H1 (cell line): Measurements from ENCODE around the gene RUFY2. TPM values are rescaled to one million over a fixed set of nuclear protein-coding genes. Genes with fewer than 3 reads are reported as not detected.

Experiments used
- CTCF ChIA-PET: fragments of 300-600 bp; sonication (Branson Sonifier 250); formaldehyde crosslinking; loops from one replicate; lab custom pipeline; 2021; ENCODE audit not compliant: partially characterized antibody; lab: Charles Lee
- POLR2A ChIA-PET: fragments of 300-600 bp; sonication (Branson Sonifier 250); formaldehyde crosslinking; loops from one replicate; lab custom pipeline; 2021; ENCODE audit warnings: inconsistent platforms; ENCODE audit not compliant: partially characterized antibody; lab: Charles Lee
- DNase-seq, 2 experiments: peaks; one replicate each; pipeline versions ENCODE4 v3.0.0 to v3.0.0-alpha.2; 2010 to 2022; ENCODE audit warnings: low spot score in 2 of 2, low read depth in 1 of 2, mixed read lengths in 1 of 2
- FAIRE-seq: peaks from 2 replicates; lab custom pipeline; 2011; peaks lifted over from hg19 to GRCh38; lab: Jason Lieb, UNC
- H2AFZ ChIP-seq: 2 replicates; pipeline ENCODE4 v1.8.1; 2012; ENCODE audit warnings: low read length, inconsistent platforms
- H2AK5ac ChIP-seq: 2 replicates; pipeline ENCODE4 v1.6.1; 2013; ENCODE audit warnings: low read depth, low read length
- H2BK120ac ChIP-seq: replicated peaks from 2 replicates; pipeline ENCODE3; 2013; ENCODE audit warnings: low read depth, low read length, inconsistent platforms
- H2BK12ac ChIP-seq: 2 replicates; pipeline ENCODE4 v1.6.1; 2013; ENCODE audit warnings: low read depth, low read length
- H2BK15ac ChIP-seq: 2 replicates; pipeline ENCODE4 v1.6.1; 2013; ENCODE audit warnings: low read length
- H2BK20ac ChIP-seq: 2 replicates; pipeline ENCODE4 v1.6.1; 2013; ENCODE audit warnings: low read length
- H2BK5ac ChIP-seq: 2 replicates; pipeline ENCODE4 v1.6.1; 2013; ENCODE audit warnings: low read depth, low read length
- H3K14ac ChIP-seq: 2 replicates; pipeline ENCODE4 v1.6.1; 2013; ENCODE audit warnings: inconsistent platforms; ENCODE audit not compliant: insufficient read length
- H3K18ac ChIP-seq: 2 replicates; pipeline ENCODE4 v1.6.1; 2013; ENCODE audit warnings: low read length; ENCODE audit errors: extremely low read depth
- H3K23ac ChIP-seq: 2 replicates; pipeline ENCODE4 v1.6.1; 2013; ENCODE audit warnings: inconsistent platforms; ENCODE audit not compliant: insufficient read length
- H3K23me2 ChIP-seq: 2 replicates; pipeline ENCODE4 v1.6.1; 2013; ENCODE audit warnings: low read depth, low read length
- H3K27ac ChIP-seq: 2 replicates; pipeline ENCODE4 v1.6.1; 2011; ENCODE audit warnings: low read depth, low read length, inconsistent platforms
- H3K27me3 ChIP-seq, 4 experiments: replicated peaks in 1 of 4; 1 replicate in 1 of 4; 2 replicates in 3 of 4; pipeline versions ENCODE4 v1.6.1 to v1.8.1; 2011 to 2013; ENCODE audit warnings: low read length in 3 of 4, mild to moderate bottlenecking in 3 of 4, inconsistent platforms in 2 of 4, mixed read lengths in 2 of 4, moderate library complexity in 1 of 4; ENCODE audit not compliant: control insufficient read depth in 3 of 4, insufficient read depth in 3 of 4; ENCODE audit errors: extremely low read depth in 1 of 4
- H3K36me3 ChIP-seq, 4 experiments: 2 replicates each; pipeline versions ENCODE4 v1.6.1 to v1.8.1; 2011 to 2013; ENCODE audit warnings: mild to moderate bottlenecking in 4 of 4, low read length in 3 of 4, moderate library complexity in 2 of 4, control low read depth in 1 of 4, inconsistent platforms in 1 of 4; ENCODE audit not compliant: insufficient read depth in 4 of 4, control insufficient read depth in 2 of 4
- H3K4ac ChIP-seq: replicated peaks from 2 replicates; pipeline ENCODE3; 2013; ENCODE audit warnings: low read length, low read depth, mixed read lengths, inconsistent platforms; ENCODE audit not compliant: insufficient read length
- H3K4me1 ChIP-seq, 4 experiments: replicated peaks in 1 of 4; 1 replicate in 1 of 4; 2 replicates in 3 of 4; pipeline versions ENCODE4 v1.6.1 to v1.8.1; 2011 to 2013; ENCODE audit warnings: low read length in 3 of 4, inconsistent platforms in 2 of 4, mixed read lengths in 1 of 4; ENCODE audit not compliant: insufficient read depth in 4 of 4, control insufficient read depth in 3 of 4
- H3K4me2 ChIP-seq, 2 experiments: 2 replicates each; pipeline versions ENCODE4 v1.6.1 to v1.8.1; 2011 to 2013; ENCODE audit warnings: low read depth in 2 of 2, low read length in 2 of 2, control low read depth in 1 of 2, inconsistent platforms in 1 of 2, mild to moderate bottlenecking in 1 of 2; ENCODE audit not compliant: insufficient read depth in 1 of 2
- H3K4me3 ChIP-seq, 4 experiments: fragments of 200-600, 300-600 bp in 1 of 4; sonication (generic), shearing (Covaris generic), sonication (Bioruptor Twin) in 1 of 4; 2 replicates each; pipeline versions ENCODE4 v1.5.1 to v1.8.1; 2011 to 2016; ENCODE audit warnings: low read length in 4 of 4, low read depth in 3 of 4, control low read depth in 2 of 4, inconsistent platforms in 2 of 4, mild to moderate bottlenecking in 2 of 4, mixed read lengths in 1 of 4, moderate library complexity in 1 of 4; ENCODE audit not compliant: insufficient read depth in 2 of 4; ENCODE audit errors: extremely low read depth in 1 of 4
- H3K56ac ChIP-seq: replicated peaks from 2 replicates; pipeline ENCODE3; 2013; ENCODE audit warnings: low read depth, mild to moderate bottlenecking, mixed read lengths, low read length, inconsistent platforms; ENCODE audit not compliant: insufficient read length
- H3K79me1 ChIP-seq: 2 replicates; pipeline ENCODE4 v1.6.1; 2013; ENCODE audit warnings: low read depth, low read length, control low read depth
- H3K79me2 ChIP-seq, 2 experiments: 2 replicates each; pipeline versions ENCODE4 v1.6.1 to v1.8.1; 2012 to 2013; ENCODE audit warnings: low read length in 2 of 2, mild to moderate bottlenecking in 2 of 2, inconsistent platforms in 1 of 2; ENCODE audit not compliant: insufficient read depth in 2 of 2, control insufficient read depth in 1 of 2
- H3K9ac ChIP-seq, 4 experiments: replicated peaks in 1 of 4; 1 replicate in 1 of 4; 2 replicates in 3 of 4; pipeline versions ENCODE4 v1.6.1 to v1.8.1; 2011 to 2013; ENCODE audit warnings: low read depth in 3 of 4, low read length in 3 of 4, control low read depth in 2 of 4, mild to moderate bottlenecking in 2 of 4, moderate library complexity in 2 of 4, inconsistent platforms in 1 of 4; ENCODE audit errors: extremely low read depth in 1 of 4
- H3K9me3 ChIP-seq, 2 experiments: 2 replicates each; pipeline versions ENCODE4 v1.6.1 to v1.8.1; 2012 to 2013; ENCODE audit warnings: mild to moderate bottlenecking in 2 of 2, moderate library complexity in 2 of 2, control low read depth in 1 of 2, inconsistent platforms in 1 of 2, low read depth in 1 of 2, low read length in 1 of 2, mixed read lengths in 1 of 2; ENCODE audit not compliant: insufficient read depth in 2 of 2
- H4K20me1 ChIP-seq, 2 experiments: replicated peaks in 1 of 2; 2 replicates each; pipeline versions ENCODE3 to v1.8.1; 2011 to 2013; ENCODE audit warnings: inconsistent platforms in 2 of 2, low read length in 2 of 2, mild to moderate bottlenecking in 1 of 2; ENCODE audit not compliant: insufficient read depth in 2 of 2, control insufficient read depth in 1 of 2
- H4K5ac ChIP-seq: 2 replicates; pipeline ENCODE4 v1.6.1; 2013; ENCODE audit warnings: low read length, low read depth, mixed read lengths, inconsistent platforms; ENCODE audit not compliant: insufficient read length
- H4K8ac ChIP-seq: 2 replicates; pipeline ENCODE4 v1.8.0; 2013; ENCODE audit warnings: mild to moderate bottlenecking, moderate library complexity, low read length, inconsistent platforms; ENCODE audit not compliant: insufficient read depth; ENCODE audit errors: extremely low read depth
- H4K91ac ChIP-seq: replicated peaks from 2 replicates; pipeline ENCODE3; 2013; ENCODE audit warnings: low read length, mixed read lengths, inconsistent platforms; ENCODE audit not compliant: insufficient read length
- CHD1 ChIP-seq: IDR thresholded peaks from 2 replicates; pipeline ENCODE4 v1.6.1; 2012; ENCODE audit warnings: low read depth, low read length, improper control_type of control experiment
- POLR2A ChIP-seq, 2 experiments: IDR thresholded peaks; 1 replicate in 1 of 2; 2 replicates in 1 of 2; pipeline ENCODE4 v1.6.1; 2011; ENCODE audit warnings: low read depth in 2 of 2, low read length in 2 of 2, mild to moderate bottlenecking in 2 of 2; ENCODE audit errors: control extremely low read depth in 1 of 2
- SIRT6 ChIP-seq: IDR thresholded peaks from one replicate; pipeline ENCODE4 v1.7.1; 2012; ENCODE audit warnings: low read length, inconsistent platforms
- USF2 ChIP-seq: IDR thresholded peaks from 2 replicates; pipeline ENCODE4 v1.6.1; 2011; ENCODE audit warnings: low read length, improper control_type of control experiment
- WGBS, 2 experiments: shearing (Covaris generic) in 1 of 2; methylation state at CpG; one replicate each; pipeline versions ENCODE4 v1.1.6 to v1.1.7; 2013 to 2015; ENCODE audit warnings: low lambda C conversion rate in 2 of 2, mixed read lengths in 2 of 2, inconsistent platforms in 1 of 2, low coverage in 1 of 2, missing lambda C conversion rate in 1 of 2; ENCODE audit not compliant: insufficient replicate concordance in 2 of 2, insufficient coverage in 1 of 2, insufficient read length in 1 of 2; ENCODE audit errors: extremely low coverage in 1 of 2, missing lambda C conversion rate in 1 of 2; 5-methylcytosine and 5-hydroxymethylcytosine counted together
- polyA plus RNA-seq, 7 experiments: library from polyadenylated mRNA; depleted of rRNA in 3 of 7; stranded (reverse) in 5 of 7; unstranded in 2 of 7; fragments of >200 nt in 5 of 7; fragments of 200-250 nt in 2 of 7; gene quantifications; 1 replicate in 5 of 7; 2 replicates in 1 of 7; 4 replicates in 1 of 7; pipeline versions ENCODE4 v1.2.1 to v1.2.3, GENCODE V29; 2011 to 2013; ENCODE audit warnings: missing spikeins in 2 of 7, mixed read lengths in 2 of 7
- total RNA-seq: library from RNA; stranded (reverse); fragmentation: NEBNext Ultra II Directional; extraction: Animal tissue kit (Norgen Biotek cat#: 25700); gene quantifications from 2 replicates; pipeline ENCODE4 v1.2.1, GENCODE V29; 2021

Gene RUFY2
- total and polyA plus RNA-seq, 2 of the 8 experiments (the other 6 are each of a cell fraction or from before 2014, with no cell fraction given), result 3.4 to 12.0 TPM

- Histone ChIP-seq H2BK20ac (no peak overlapping the region), H4K5ac (no peak overlapping the region), H3K79me2 (no peaks in the 10 kb centered on the region), H2AK5ac (no peak overlapping the region), H3K4me2 (no peak overlapping the region)
- POLR2A ChIA-PET, result interaction anchor here (1.3 to 3.9 kb wide), 3 partner anchors 29 to 77 kb away, joined by 3 to 15 read pairs (median 3); partner anchors contain the start of genes HNRNPH3 and PBLD
- 87% methylated on average over 3 of the region's 3 CpGs; no CpG with 5 or more reads in 1 of the 2 experiments for WGBS, 2 experiments
- FAIRE-seq, result no peak
- TF ChIP-seq POLR2A (IDR thresholded peaks at IDR 0.05; ENCODE audit: control extremely low read depth in 1 of 2, low read depth in 2 of 2, low read length in 2 of 2), result no peak
- TF ChIP-seq CHD1, result no peak
- TF ChIP-seq SIRT6, result no peak
- no peak for TF ChIP-seq USF2
- TF ChIP-seq, all 59 proteins: peak for 0
- no peaks in the 10 kb centered on the region for H3K79me1 ChIP-seq
- H3K56ac ChIP-seq, result no peak overlapping the region
- peaks cover 0 to 1% (median 0%) of the 10 kb centered on the region in 4 experiments; a peak in 1 of 7 replicates for H3K4me1 ChIP-seq
- H3K9me3 ChIP-seq, result no peaks in the 10 kb centered on the region
- H4K20me1 ChIP-seq, result no peaks in the 10 kb centered on the region
- H2BK12ac ChIP-seq, result no peak overlapping the region
- no peak overlapping the region for H3K9ac ChIP-seq
- H3K23ac ChIP-seq, result no peak overlapping the region
- no peak overlapping the region for H2BK120ac ChIP-seq
- H3K18ac ChIP-seq, result no peak overlapping the region
- no peak for DNase-seq
- no peak overlapping the region for H3K4me3 ChIP-seq
- H3K27ac ChIP-seq, result no peak overlapping the region
- H4K91ac ChIP-seq, result no peak overlapping the region
- H3K23me2 ChIP-seq, result no peaks in the 10 kb centered on the region
- H2BK5ac ChIP-seq, result no peak overlapping the region
- no peak overlapping the region for H2AFZ ChIP-seq
- no peak overlapping the region for H2BK15ac ChIP-seq
- no peaks in the 10 kb centered on the region for H3K27me3 ChIP-seq
- H4K8ac ChIP-seq, result no peak overlapping the region
- CTCF ChIA-PET, result interaction anchor here (0.7 to 4.7 kb wide), 19 partner anchors 13 to 513 kb away, joined by 3 to 71 read pairs (median 5); partner anchors contain the start of gene ATOH7
- no peak overlapping the region for H3K14ac ChIP-seq
- no peaks in the 10 kb centered on the region for H3K36me3 ChIP-seq
- no peak overlapping the region for H3K4ac ChIP-seq
Measured at GRCh38 chr10:68301301-68301700, 105.8 kb downstream of the RUFY2 start.
